GM12872 (cell line): ENCODE measurements around the gene DDB1.

ENCODE experiments used
- TF ChIP-seq, protein P1 (sequence below): IDR thresholded peaks from 3 replicates; pipeline ENCODE4 v1.5.1; 2011; ENCODE audit warnings: low read depth, mild to moderate bottlenecking, low read length, moderate library complexity; ENCODE audit not compliant: insufficient read depth

The DDB1 gene

DNA sequence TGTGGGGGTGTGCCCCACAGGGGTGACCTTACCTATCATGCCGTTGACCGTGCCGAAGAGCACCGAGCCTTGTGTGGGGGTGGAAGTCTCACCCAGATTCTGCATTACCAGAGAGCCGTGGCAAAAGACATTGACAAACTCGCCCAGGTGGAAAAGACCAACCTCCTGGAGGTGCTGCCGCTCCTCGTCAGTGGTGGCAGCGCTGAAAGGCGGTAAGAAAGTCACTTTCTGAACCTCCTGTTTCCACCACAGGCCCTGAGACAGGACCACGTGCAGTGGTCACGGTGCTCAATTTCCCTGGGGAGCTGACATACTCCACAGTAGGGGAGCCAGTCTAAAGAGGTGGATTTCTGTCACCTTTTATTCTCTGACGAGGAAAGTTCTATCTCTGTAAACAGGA is 30.4 kb downstream of the DDB1 start:
- TF ChIP-seq, protein P1, sequence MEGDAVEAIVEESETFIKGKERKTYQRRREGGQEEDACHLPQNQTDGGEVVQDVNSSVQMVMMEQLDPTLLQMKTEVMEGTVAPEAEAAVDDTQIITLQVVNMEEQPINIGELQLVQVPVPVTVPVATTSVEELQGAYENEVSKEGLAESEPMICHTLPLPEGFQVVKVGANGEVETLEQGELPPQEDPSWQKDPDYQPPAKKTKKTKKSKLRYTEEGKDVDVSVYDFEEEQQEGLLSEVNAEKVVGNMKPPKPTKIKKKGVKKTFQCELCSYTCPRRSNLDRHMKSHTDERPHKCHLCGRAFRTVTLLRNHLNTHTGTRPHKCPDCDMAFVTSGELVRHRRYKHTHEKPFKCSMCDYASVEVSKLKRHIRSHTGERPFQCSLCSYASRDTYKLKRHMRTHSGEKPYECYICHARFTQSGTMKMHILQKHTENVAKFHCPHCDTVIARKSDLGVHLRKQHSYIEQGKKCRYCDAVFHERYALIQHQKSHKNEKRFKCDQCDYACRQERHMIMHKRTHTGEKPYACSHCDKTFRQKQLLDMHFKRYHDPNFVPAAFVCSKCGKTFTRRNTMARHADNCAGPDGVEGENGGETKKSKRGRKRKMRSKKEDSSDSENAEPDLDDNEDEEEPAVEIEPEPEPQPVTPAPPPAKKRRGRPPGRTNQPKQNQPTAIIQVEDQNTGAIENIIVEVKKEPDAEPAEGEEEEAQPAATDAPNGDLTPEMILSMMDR, result no peak

DNA sequence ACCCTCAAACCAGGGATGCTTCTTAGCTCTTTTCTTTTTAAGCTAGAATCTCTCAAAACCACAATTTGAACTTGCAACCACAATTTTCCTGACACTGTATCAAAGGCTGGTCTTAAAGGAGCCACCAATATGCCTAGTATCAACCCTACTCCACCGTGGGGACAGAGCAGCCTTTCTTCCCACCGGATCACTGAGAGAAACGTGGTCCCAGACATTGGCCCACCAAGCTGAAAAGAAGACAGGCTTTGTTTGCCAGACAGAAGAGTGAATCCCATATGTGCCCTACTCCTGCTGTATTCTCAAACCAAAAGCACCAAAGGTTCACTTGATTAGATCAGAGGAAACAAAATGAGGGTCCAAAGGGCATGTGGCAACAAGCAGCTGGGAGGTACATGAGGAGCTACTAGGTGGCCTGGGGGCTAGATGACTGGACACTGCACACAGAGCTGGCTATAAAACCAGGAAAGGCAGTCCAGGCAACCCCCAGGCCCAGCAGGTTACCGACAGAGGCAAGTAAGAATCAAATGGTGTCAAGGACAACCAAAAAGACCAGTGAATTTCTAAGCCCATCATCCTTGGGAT is 34.2 kb downstream of the DDB1 start:
- TF ChIP-seq, protein P1, result no peak

DNA sequence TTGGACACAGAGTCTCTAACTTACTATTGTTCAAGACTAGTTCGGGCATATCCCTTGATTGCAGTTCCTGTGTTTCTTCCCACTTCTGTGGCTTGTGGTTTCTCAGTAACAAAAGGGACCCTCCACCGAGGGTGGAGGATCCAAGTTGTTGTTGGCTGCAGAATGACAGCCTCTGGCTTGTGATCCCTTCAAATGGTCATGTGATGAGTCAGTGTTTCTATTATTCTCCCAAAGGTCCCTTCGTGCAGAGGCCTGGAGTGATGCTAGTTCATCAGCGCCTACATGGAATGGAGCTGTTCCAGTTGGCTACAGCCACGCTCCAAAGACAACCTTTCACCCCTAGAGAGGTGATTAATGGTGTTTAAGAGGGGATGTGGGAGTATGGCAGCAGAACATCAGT is 35.2 kb downstream of the DDB1 start:
- TF ChIP-seq, protein P1, result no peak

- TF ChIP-seq, protein P1, result no peak
These were observed 35.6 kb downstream of the DDB1 start for GRCh38 chr11:61297341-61297740.

GRCh38 chr11:61295596-61295926 is 37.3 kb downstream of the DDB1 start:
- TF ChIP-seq, protein P1, result no peak

GRCh38 chr11:61294717-61295595 is 37.9 kb downstream of the DDB1 start, which contains the start of gene VWCE:
Gene VWCE, minus strand, starts transcription at chr11:61295316. Its CDS starts 279 bp downstream, at chr11:61295037.
- TF ChIP-seq, protein P1, result peak; percentile 45

- TF ChIP-seq, protein P1, result peak; percentile 20; the same call in 1 of the 3 replicates
These were observed 38.8 kb downstream of the DDB1 start for GRCh38 chr11:61293867-61294716.
